ENCODE data around the gene POLR3G.

GRCh38 chr5:90519081-90519480 is 44.4 kb downstream of the POLR3G start:
- TF ChIP-seq CTCF (IDR thresholded peaks at IDR 0.05; ENCODE audit: low read depth, low read length) = no peak
- no peak for TF ChIP-seq EZH2phosphoT487 (IDR thresholded peaks at IDR 0.05; ENCODE audit: low read depth)
